ENCODE results near the gene MCHR2. TPM values are rescaled to one million over a fixed set of nuclear protein-coding genes. Genes with fewer than 3 reads are reported as not detected.

Gene MCHR2
- total and polyA plus RNA-seq, 2 donors (not counting 3 experiments of a cell fraction or from before 2014, with no cell fraction given), result not detected

DNA sequence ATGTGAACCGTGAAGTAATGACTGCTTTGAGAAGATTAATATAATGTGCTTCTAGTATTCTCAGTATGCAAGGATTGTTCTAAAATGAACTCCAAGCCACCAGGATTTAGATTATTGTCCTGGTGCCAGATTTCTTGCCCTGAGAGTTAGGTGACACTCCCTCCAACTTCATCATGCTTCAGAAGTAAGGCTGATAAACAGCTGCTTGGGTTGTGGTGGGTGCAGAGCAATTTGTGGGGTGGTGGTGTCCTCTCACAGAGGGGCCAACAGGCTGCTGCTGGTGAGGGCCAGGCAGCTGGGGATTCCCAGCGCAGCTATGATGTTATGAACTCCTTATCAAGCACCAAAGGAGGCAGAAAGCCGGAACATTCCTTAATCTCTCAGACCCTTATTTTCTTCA, 114.6 kb downstream of the MCHR2 start:
- no peaks in the 10 kb centered on the region for H3K9me3 ChIP-seq (replicated peaks; ENCODE audit: control insufficient read depth, insufficient read depth, low read length)
- H3K4me3 ChIP-seq (replicated peaks in 1 of 3; ENCODE audit: insufficient read depth in 1 of 3, low read depth in 1 of 3, low read length in 3 of 3), result no peak overlapping the region
- TF ChIP-seq MYC (IDR thresholded peaks at IDR 0.05; ENCODE audit: low read depth, low read length), result no peak
- no peak for TF ChIP-seq POLR2A (IDR thresholded peaks at IDR 0.05; ENCODE audit: low read depth, low read length)
- no peak for TF ChIP-seq GATA2 (IDR thresholded peaks at IDR 0.05; ENCODE audit: insufficient read depth, insufficient read length, low read depth, low read length)
- TF ChIP-seq POLR2AphosphoS5 (IDR thresholded peaks at IDR 0.05; ENCODE audit: insufficient read depth, low read depth, low read length), result no peak
- TF ChIP-seq, protein P1, sequence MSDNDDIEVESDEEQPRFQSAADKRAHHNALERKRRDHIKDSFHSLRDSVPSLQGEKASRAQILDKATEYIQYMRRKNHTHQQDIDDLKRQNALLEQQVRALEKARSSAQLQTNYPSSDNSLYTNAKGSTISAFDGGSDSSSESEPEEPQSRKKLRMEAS (IDR thresholded peaks at IDR 0.05; ENCODE audit: insufficient read depth, insufficient read length), result no peak
- no peak for TF ChIP-seq FOS (IDR thresholded peaks at IDR 0.05; ENCODE audit: borderline replicate concordance, insufficient read depth, low read length)
- no peak for TF ChIP-seq JUN (IDR thresholded peaks at IDR 0.05; ENCODE audit: borderline replicate concordance, insufficient read depth, insufficient read length, low read depth)
- TF ChIP-seq, protein P2, sequence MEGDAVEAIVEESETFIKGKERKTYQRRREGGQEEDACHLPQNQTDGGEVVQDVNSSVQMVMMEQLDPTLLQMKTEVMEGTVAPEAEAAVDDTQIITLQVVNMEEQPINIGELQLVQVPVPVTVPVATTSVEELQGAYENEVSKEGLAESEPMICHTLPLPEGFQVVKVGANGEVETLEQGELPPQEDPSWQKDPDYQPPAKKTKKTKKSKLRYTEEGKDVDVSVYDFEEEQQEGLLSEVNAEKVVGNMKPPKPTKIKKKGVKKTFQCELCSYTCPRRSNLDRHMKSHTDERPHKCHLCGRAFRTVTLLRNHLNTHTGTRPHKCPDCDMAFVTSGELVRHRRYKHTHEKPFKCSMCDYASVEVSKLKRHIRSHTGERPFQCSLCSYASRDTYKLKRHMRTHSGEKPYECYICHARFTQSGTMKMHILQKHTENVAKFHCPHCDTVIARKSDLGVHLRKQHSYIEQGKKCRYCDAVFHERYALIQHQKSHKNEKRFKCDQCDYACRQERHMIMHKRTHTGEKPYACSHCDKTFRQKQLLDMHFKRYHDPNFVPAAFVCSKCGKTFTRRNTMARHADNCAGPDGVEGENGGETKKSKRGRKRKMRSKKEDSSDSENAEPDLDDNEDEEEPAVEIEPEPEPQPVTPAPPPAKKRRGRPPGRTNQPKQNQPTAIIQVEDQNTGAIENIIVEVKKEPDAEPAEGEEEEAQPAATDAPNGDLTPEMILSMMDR (IDR thresholded peaks at IDR 0.05; ENCODE audit: extremely low read depth in 1 of 2, insufficient read depth in 1 of 2, low read depth in 1 of 2, low read length in 2 of 2), result no peak
- H3K9me1 ChIP-seq (replicated peaks; ENCODE audit: control insufficient read depth, extremely low read depth, insufficient read depth, low read length), result no peaks in the 10 kb centered on the region
- H3K4me1 ChIP-seq (ENCODE audit: control insufficient read depth, extremely low read depth, insufficient read depth, low read length), result no peaks in the 10 kb centered on the region
- H3K27me3 ChIP-seq (ENCODE audit: control insufficient read depth in 2 of 2, insufficient read depth in 2 of 2, low read length in 2 of 2), result peaks cover 0 to 1% of the 10 kb centered on the region in 2 experiments
- H3K4me2 ChIP-seq (ENCODE audit: insufficient read depth, low read length), result no peak overlapping the region
- no peak overlapping the region for H2AFZ ChIP-seq (ENCODE audit: low read depth, low read length)
- ChIA-PET CTCF (interaction anchor here (5.1 kb wide), 1 partner anchor 12 kb away, joined by 38 read pairs; no protein-coding TSS in a partner anchor), POLR2A (no interaction called here)
- dilution Hi-C loops (cut with MboI; ENCODE audit: extremely low pct_ligation_motif_present, low sequenced_read_pairs), result no loop called here
- DNase-seq (ENCODE audit: low read depth, low spot score) (no peak), FAIRE-seq (no peak)
- H3K9ac ChIP-seq (replicated peaks; ENCODE audit: extremely low read depth, insufficient read depth, low read length), result no peak overlapping the region
- no peak overlapping the region for H3K27ac ChIP-seq (ENCODE audit: insufficient read depth, low read depth, low read length)
- H3K79me2 ChIP-seq (ENCODE audit: control insufficient read depth, insufficient read depth, low read length), result no peaks in the 10 kb centered on the region
- no peaks in the 10 kb centered on the region for H3K36me3 ChIP-seq (ENCODE audit: control insufficient read depth in 2 of 2, extremely low read depth in 1 of 2, insufficient read depth in 2 of 2, low read length in 2 of 2)
- no TSS peak for BruUV-seq (replicated peaks)
- intact Hi-C loops (cut with micrococcal nuclease), result no loop called here
- H4K20me1 ChIP-seq (replicated peaks; ENCODE audit: control insufficient read depth, extremely low read depth, insufficient read depth, low read length), result no peaks in the 10 kb centered on the region

Data from endothelial cell of umbilical vein (primary cell).